Glutamatergic neuron (in vitro differentiated cells): ENCODE data around the gene FAM107B. TPM values are rescaled to one million over a fixed set of nuclear protein-coding genes. Genes with fewer than 3 reads are reported as not detected.

Source experiments
- DNase-seq: peaks from one replicate; pipeline ENCODE4 v3.0.0; 2022
- H3K27ac Mint-ChIP-seq: one replicate; pipeline ENCODE4 v1.8.0; 2020; ENCODE audit warnings: mild to moderate bottlenecking, mixed read lengths, inconsistent platforms; ENCODE audit not compliant: unreplicated experiment
- H3K27me3 Mint-ChIP-seq: one replicate; pipeline ENCODE4 v1.8.0; 2020; ENCODE audit warnings: mild to moderate bottlenecking, moderate library complexity, mixed read lengths, inconsistent platforms; ENCODE audit not compliant: unreplicated experiment
- H3K36me3 Mint-ChIP-seq: one replicate; pipeline ENCODE4 v1.8.0; 2020; ENCODE audit warnings: mild to moderate bottlenecking, mixed read lengths, inconsistent platforms; ENCODE audit not compliant: unreplicated experiment
- H3K4me1 Mint-ChIP-seq: one replicate; pipeline ENCODE4 v1.8.0; 2020; ENCODE audit warnings: mild to moderate bottlenecking, low read depth, mixed read lengths, inconsistent platforms; ENCODE audit not compliant: unreplicated experiment
- H3K4me3 Mint-ChIP-seq: one replicate; pipeline ENCODE4 v1.8.0; 2020; ENCODE audit warnings: mild to moderate bottlenecking, mixed read lengths, inconsistent platforms; ENCODE audit not compliant: unreplicated experiment
- H3K9me3 Mint-ChIP-seq: one replicate; pipeline ENCODE4 v1.8.0; 2020; ENCODE audit warnings: mild to moderate bottlenecking, moderate library complexity, mixed read lengths, inconsistent platforms; ENCODE audit not compliant: unreplicated experiment
- total RNA-seq: library from RNA; stranded (reverse); fragmentation: NEBNext Ultra II Directional; extraction: Animal tissue kit (Norgen Biotek cat#: 25700); gene quantifications from one replicate; pipeline ENCODE4 v1.2.1, GENCODE V29; 2021; ENCODE audit not compliant: unreplicated experiment
- TF ChIP-seq, protein P1 (sequence below): fragments of 200-600 bp; sonication (generic); IDR thresholded peaks from one replicate; pipeline ENCODE4 v1.5.0; 2021; ENCODE audit not compliant: partially characterized antibody, unreplicated experiment

FAM107B gene
- total RNA-seq, 1 donor from 2014 or later: 88.6 TPM

DNA sequence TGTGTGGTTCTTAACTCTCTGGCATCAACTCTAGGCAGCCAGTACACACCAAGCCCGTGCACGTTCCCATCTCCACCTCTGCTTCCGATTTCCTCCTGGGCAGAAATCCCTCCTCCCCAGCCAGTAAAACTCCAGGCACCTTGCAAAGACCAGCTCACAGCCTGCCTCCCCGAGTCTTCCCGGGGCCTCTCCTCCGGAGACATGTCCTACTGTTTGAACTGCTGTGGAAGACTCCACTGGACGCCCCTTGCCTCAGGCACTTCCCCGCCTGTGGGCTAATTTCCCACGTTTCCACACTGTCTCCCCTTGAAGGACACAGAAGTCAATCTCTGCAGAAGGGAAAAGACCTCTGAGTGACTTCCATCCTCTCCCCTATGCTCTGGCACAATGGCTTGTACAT, 233.3 kb downstream of the FAM107B start:
- no peak overlapping the region for H3K4me3 Mint-ChIP-seq
- H3K4me1 Mint-ChIP-seq: peaks cover 21% of the 10 kb centered on the region
- no peak overlapping the region for H3K27ac Mint-ChIP-seq

DNA sequence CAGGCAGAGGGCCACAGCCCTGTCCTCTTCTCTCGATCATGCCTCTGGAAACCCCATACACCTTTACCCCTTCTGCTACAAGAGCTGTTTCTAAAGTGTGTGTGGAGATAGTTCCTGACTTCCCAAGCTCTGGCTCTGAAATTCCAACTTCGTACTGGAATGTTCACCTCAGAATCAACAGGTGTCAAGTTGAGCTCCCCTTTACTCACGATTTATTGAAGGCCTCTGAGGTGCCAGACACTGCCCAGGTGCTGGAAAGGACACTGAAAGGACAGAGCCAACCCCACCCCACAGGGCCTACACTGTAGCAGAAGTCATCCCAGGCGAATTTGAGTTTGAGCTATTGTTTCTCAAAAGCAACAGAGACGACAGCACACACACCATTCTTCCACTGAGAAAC, 234.1 kb downstream of the FAM107B start:
- H3K27ac Mint-ChIP-seq: no peak overlapping the region
- H3K4me1 Mint-ChIP-seq: peaks cover 21% of the 10 kb centered on the region
- H3K27me3 Mint-ChIP-seq: peaks cover 2% of the 10 kb centered on the region
- peak overlapping the region; percentile 20 for H3K4me3 Mint-ChIP-seq
- H3K9me3 Mint-ChIP-seq: no peaks in the 10 kb centered on the region
- no peak for DNase-seq
- TF ChIP-seq, protein P1, sequence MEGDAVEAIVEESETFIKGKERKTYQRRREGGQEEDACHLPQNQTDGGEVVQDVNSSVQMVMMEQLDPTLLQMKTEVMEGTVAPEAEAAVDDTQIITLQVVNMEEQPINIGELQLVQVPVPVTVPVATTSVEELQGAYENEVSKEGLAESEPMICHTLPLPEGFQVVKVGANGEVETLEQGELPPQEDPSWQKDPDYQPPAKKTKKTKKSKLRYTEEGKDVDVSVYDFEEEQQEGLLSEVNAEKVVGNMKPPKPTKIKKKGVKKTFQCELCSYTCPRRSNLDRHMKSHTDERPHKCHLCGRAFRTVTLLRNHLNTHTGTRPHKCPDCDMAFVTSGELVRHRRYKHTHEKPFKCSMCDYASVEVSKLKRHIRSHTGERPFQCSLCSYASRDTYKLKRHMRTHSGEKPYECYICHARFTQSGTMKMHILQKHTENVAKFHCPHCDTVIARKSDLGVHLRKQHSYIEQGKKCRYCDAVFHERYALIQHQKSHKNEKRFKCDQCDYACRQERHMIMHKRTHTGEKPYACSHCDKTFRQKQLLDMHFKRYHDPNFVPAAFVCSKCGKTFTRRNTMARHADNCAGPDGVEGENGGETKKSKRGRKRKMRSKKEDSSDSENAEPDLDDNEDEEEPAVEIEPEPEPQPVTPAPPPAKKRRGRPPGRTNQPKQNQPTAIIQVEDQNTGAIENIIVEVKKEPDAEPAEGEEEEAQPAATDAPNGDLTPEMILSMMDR: no peak
- H3K36me3 Mint-ChIP-seq: no peaks in the 10 kb centered on the region

More for the DNA sequence above, 233.3 kb downstream of the FAM107B start:
- Mint-ChIP-seq H3K36me3 (no peaks in the 10 kb centered on the region), H3K9me3 (no peaks in the 10 kb centered on the region), H3K27me3 (peaks cover 2% of the 10 kb centered on the region)
- TF ChIP-seq, protein P1: no peak
- DNase-seq: no peak

DNA sequence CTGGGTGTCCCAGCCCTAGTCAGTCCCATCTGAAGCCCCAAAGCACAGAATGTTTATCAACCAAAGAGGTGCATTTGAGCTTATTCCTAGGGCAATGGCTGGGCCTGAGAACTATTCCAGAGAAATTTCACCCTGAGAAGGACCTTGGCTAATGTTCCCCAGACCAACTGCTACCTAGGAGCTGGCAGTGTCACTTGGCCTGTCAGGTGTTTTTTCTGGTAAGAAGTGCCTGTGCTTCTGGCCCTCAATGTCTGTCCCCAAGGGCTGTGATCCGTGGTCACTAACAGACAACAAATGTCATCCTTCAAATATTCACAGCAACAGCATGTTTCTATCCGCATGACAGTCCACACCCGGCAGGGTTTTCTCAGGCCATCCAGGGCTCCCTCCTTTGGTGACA, 234.6 kb downstream of the FAM107B start:
- no peak overlapping the region for H3K27ac Mint-ChIP-seq
- H3K36me3 Mint-ChIP-seq: no peaks in the 10 kb centered on the region
- DNase-seq: no peak
- no peak overlapping the region for H3K4me3 Mint-ChIP-seq
- H3K4me1 Mint-ChIP-seq: peaks cover 18% of the 10 kb centered on the region
- no peaks in the 10 kb centered on the region for H3K9me3 Mint-ChIP-seq
- TF ChIP-seq, protein P1: no peak
- peaks cover 2% of the 10 kb centered on the region for H3K27me3 Mint-ChIP-seq

DNA sequence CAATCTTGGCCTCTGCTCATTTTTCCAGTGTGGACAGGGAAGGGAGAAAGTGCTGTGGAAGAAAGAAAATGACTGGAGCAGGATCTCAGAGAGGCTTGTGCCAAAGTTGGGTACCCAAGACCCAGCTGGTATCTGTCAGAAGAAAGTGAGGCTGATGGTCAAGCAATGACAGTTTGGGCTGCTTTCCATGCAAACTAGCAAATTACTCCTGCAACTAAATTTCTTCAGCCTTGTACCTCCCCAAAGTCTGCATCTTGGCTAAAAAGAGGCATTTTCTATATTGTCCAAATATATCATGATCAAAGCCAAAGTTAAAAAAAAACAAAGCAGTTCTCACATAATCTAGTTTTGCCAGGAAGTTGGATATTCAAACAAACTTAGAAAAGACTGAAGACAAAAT, 235.5 kb downstream of the FAM107B start:
- DNase-seq: no peak
- H3K27ac Mint-ChIP-seq: no peak overlapping the region
- H3K9me3 Mint-ChIP-seq: no peaks in the 10 kb centered on the region
- peaks cover 5% of the 10 kb centered on the region for H3K27me3 Mint-ChIP-seq
- TF ChIP-seq, protein P1: no peak
- no peak overlapping the region for H3K4me3 Mint-ChIP-seq
- H3K4me1 Mint-ChIP-seq: peaks cover 19% of the 10 kb centered on the region
- H3K36me3 Mint-ChIP-seq: no peaks in the 10 kb centered on the region

DNA sequence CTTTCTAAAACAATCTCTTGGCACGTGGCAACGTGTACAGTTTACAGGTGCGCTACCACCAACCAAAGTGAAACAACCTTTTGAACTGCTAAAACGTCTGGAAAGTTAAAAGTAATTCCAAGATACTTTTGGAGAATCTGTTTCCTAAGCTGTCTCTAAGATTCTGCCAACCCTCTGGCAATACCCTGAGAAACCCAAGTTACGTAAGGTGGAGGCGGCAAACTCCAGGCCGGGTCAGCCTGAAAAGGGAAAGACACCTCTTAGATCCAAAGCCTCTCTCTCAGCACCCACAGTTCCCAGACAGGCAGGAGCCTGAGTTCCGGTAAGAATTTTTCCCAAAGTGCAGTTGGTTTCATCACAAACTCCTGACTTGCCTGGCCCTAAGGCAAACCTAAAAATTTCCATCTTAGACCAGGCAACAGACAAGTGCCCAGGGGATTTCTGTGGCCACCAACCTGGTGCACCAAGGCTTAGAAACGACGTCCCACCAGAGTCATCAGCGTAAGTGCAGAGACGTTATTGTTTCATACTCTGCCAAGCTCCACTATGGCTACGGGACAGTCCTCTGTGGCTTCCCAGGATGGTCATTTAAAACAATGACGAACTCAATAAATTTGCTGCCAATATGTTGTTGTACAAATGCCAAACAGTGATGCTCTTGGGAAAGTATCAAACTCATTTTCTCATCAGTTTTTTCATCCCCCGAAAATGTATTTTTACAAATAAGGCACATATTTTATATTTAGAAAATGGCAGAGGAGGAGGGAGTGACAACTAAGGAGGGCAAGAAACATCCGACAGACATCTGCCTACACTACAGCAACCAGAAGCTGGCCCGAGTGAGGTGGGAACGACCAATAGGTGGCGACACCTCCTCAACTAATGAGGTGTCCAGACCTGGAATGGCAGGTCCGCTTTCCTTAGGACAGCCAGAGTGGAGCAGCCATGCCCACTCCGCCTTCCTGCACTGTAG, 238.2 kb downstream of the FAM107B start:
- TF ChIP-seq, protein P1: peak; percentile 73

More for the DNA sequence above, 238.2 kb downstream of the FAM107B start:
- Mint-ChIP-seq H3K9me3 (peaks cover 4% of the 10 kb centered on the region), H3K4me1 (peaks cover 27% of the 10 kb centered on the region), H3K27me3 (peaks cover 5% of the 10 kb centered on the region), H3K4me3 (no peak overlapping the region), H3K27ac (no peak overlapping the region), H3K36me3 (no peaks in the 10 kb centered on the region)
- peak; percentile 86 for DNase-seq
